SK-N-SH (cell line): ENCODE measurements around the gene TIMP2.

Experiments used
- EZH2phosphoT487 ChIP-seq: fragments of 200-600 bp; sonication (generic); IDR thresholded peaks from 2 replicates; pipeline ENCODE4 v1.6.1; 2017; ENCODE audit warnings: low read depth, mixed run types, mild to moderate bottlenecking, antibody characterized with exemption, moderate library complexity, borderline replicate concordance
- RFX5 ChIP-seq: IDR thresholded peaks from 2 replicates; pipeline ENCODE4 v1.6.1; 2012; ENCODE audit warnings: mild to moderate bottlenecking, improper control_type of control experiment, low read length
- TF ChIP-seq, protein P1 (sequence below): IDR thresholded peaks from 2 replicates; pipeline ENCODE4 v1.4.0; 2012; ENCODE audit warnings: low read depth
- TF ChIP-seq, protein P2 (sequence below): fragments of 200-600 bp; sonication (generic); IDR thresholded peaks from 2 replicates; pipeline ENCODE4 v1.6.1; 2017; ENCODE audit warnings: antibody characterized with exemption, mild to moderate bottlenecking, moderate library complexity

DNA sequence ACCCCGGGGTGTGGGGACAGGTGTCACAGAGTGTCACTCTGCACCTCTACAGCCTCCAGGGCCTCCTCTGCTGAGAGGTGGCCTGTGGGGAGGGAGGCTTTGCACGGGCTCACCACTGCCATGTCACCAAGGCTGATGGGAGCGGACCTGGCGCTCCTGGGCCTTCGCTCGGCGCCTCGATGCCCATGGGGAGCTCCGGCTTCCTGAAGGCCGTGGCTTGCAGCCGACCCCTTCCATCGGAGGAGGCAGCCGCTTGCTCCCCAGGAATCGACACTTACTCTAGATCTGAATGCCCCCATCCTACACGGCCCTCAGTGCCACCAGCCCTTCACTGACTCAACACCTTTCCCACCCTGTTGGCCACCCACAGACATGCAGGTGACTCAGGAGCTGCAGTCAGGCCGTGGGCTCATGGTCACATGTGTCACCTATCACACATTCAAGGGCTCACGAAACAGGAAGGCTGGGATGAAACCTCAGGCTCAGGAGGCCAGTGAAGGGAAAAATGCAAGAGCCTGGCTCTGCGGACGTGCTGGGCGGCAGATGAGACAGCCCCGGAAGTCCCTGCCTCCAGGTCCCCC, 42.7 kb upstream of the TIMP2 start:
- TF ChIP-seq, protein P1, sequence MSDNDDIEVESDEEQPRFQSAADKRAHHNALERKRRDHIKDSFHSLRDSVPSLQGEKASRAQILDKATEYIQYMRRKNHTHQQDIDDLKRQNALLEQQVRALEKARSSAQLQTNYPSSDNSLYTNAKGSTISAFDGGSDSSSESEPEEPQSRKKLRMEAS = no peak
- TF ChIP-seq EZH2phosphoT487 (no peak), RFX5 (no peak)
- TF ChIP-seq, protein P2, sequence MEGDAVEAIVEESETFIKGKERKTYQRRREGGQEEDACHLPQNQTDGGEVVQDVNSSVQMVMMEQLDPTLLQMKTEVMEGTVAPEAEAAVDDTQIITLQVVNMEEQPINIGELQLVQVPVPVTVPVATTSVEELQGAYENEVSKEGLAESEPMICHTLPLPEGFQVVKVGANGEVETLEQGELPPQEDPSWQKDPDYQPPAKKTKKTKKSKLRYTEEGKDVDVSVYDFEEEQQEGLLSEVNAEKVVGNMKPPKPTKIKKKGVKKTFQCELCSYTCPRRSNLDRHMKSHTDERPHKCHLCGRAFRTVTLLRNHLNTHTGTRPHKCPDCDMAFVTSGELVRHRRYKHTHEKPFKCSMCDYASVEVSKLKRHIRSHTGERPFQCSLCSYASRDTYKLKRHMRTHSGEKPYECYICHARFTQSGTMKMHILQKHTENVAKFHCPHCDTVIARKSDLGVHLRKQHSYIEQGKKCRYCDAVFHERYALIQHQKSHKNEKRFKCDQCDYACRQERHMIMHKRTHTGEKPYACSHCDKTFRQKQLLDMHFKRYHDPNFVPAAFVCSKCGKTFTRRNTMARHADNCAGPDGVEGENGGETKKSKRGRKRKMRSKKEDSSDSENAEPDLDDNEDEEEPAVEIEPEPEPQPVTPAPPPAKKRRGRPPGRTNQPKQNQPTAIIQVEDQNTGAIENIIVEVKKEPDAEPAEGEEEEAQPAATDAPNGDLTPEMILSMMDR = no peak
